ENCODE data around the gene SOX6. TPM values are rescaled to one million over a fixed set of nuclear protein-coding genes. Genes with fewer than 3 reads are reported as not detected.

SOX6 gene
- total RNA-seq, 1 donor, result 0.27 TPM

GRCh38 chr11:16279524-16279923, 76.8 kb downstream of the SOX6 start:
- DNase-seq (ENCODE audit: low read depth in 2 of 3, low spot score in 2 of 3), result no peak

GRCh38 chr11:16278979-16279378, 77.4 kb downstream of the SOX6 start:
- DNase-seq (ENCODE audit: low read depth in 2 of 3, low spot score in 2 of 3), result no peak

GRCh38 chr11:16278273-16278672, 78.1 kb downstream of the SOX6 start:
- no peak for DNase-seq (ENCODE audit: low read depth in 2 of 3, low spot score in 2 of 3)

GRCh38 chr11:16276251-16276650, 80.1 kb downstream of the SOX6 start:
- no peak for DNase-seq (ENCODE audit: low read depth in 2 of 3, low spot score in 2 of 3)

GRCh38 chr11:16271258-16271657, 85.1 kb downstream of the SOX6 start:
- DNase-seq (ENCODE audit: low read depth in 2 of 3, low spot score in 2 of 3), result no peak

GRCh38 chr11:16266021-16266420, 90.3 kb downstream of the SOX6 start:
- no peak for DNase-seq (ENCODE audit: low read depth in 2 of 3, low spot score in 2 of 3)

- no peak for DNase-seq (ENCODE audit: low read depth in 2 of 3, low spot score in 2 of 3)
Measured at GRCh38 chr11:16265022-16265421, 91.3 kb downstream of the SOX6 start.

GRCh38 chr11:16262645-16262955, 93.7 kb downstream of the SOX6 start:
- no peak for DNase-seq (ENCODE audit: low read depth in 2 of 3, low spot score in 2 of 3)

- no peak for DNase-seq (ENCODE audit: low read depth in 2 of 3, low spot score in 2 of 3)
Measured at GRCh38 chr11:16261836-16262644, 94.3 kb downstream of the SOX6 start.

GRCh38 chr11:16252373-16252772, 104.0 kb downstream of the SOX6 start:
- no peak for DNase-seq (ENCODE audit: low read depth in 2 of 3, low spot score in 2 of 3)

GRCh38 chr11:16248248-16248647, 108.1 kb downstream of the SOX6 start:
- no peak for DNase-seq (ENCODE audit: low read depth in 2 of 3, low spot score in 2 of 3)

GRCh38 chr11:16242806-16243205, 113.5 kb downstream of the SOX6 start:
- DNase-seq (ENCODE audit: low read depth in 2 of 3, low spot score in 2 of 3), result no peak

GRCh38 chr11:16240687-16241086, 115.7 kb downstream of the SOX6 start:
- no peak for DNase-seq (ENCODE audit: low read depth in 2 of 3, low spot score in 2 of 3)

- DNase-seq (ENCODE audit: low read depth in 2 of 3, low spot score in 2 of 3), result no peak
Measured at GRCh38 chr11:16239141-16240105, 116.9 kb downstream of the SOX6 start.

GRCh38 chr11:16226245-16226644, 130.1 kb downstream of the SOX6 start:
- DNase-seq (ENCODE audit: low read depth in 2 of 3, low spot score in 2 of 3), result peak in 1 of 3 donors; percentile 14

GRCh38 chr11:16225623-16226022, 130.7 kb downstream of the SOX6 start:
- DNase-seq (ENCODE audit: low read depth in 2 of 3, low spot score in 2 of 3), result no peak

- DNase-seq (ENCODE audit: low read depth in 2 of 3, low spot score in 2 of 3), result no peak
Measured at GRCh38 chr11:16223558-16223957, 132.8 kb downstream of the SOX6 start.

- DNase-seq (ENCODE audit: low read depth in 2 of 3, low spot score in 2 of 3), result no peak
Measured at GRCh38 chr11:16217631-16218030, 138.7 kb downstream of the SOX6 start.

- no peak for DNase-seq (ENCODE audit: low read depth in 2 of 3, low spot score in 2 of 3)
Measured at GRCh38 chr11:16216831-16217230, 139.5 kb downstream of the SOX6 start.

- DNase-seq (ENCODE audit: low read depth in 2 of 3, low spot score in 2 of 3), result no peak
Measured at GRCh38 chr11:16215352-16215751, 141.0 kb downstream of the SOX6 start.

GRCh38 chr11:16211407-16211806, 144.9 kb downstream of the SOX6 start:
- no peak for DNase-seq (ENCODE audit: low read depth in 2 of 3, low spot score in 2 of 3)

GRCh38 chr11:16204261-16204660, 152.1 kb downstream of the SOX6 start:
- no peak for DNase-seq (ENCODE audit: low read depth in 2 of 3, low spot score in 2 of 3)
